C4-2B (cell line): ENCODE data around the gene SHFL.

Experiments
- H3K27ac ChIP-seq: fragments of 450-650 bp; 2 replicates; pipeline ENCODE4 v1.5.1; 2017
- ZFX ChIP-seq: fragments of 450-650 bp; IDR thresholded peaks from 2 replicates; pipeline ENCODE4 v1.6.1; 2017
- TF ChIP-seq, protein P1 (sequence below): fragments of 450-650 bp; conservative IDR thresholded peaks from 2 replicates; pipeline ENCODE4 v1.5.1; 2017; ENCODE audit warnings: mild to moderate bottlenecking

The SHFL gene

GRCh38 chr19:10076535-10076934, 9.6 kb upstream of the SHFL start:
- H3K27ac ChIP-seq: no peak overlapping the region
- no peak for TF ChIP-seq ZFX
- TF ChIP-seq, protein P1, sequence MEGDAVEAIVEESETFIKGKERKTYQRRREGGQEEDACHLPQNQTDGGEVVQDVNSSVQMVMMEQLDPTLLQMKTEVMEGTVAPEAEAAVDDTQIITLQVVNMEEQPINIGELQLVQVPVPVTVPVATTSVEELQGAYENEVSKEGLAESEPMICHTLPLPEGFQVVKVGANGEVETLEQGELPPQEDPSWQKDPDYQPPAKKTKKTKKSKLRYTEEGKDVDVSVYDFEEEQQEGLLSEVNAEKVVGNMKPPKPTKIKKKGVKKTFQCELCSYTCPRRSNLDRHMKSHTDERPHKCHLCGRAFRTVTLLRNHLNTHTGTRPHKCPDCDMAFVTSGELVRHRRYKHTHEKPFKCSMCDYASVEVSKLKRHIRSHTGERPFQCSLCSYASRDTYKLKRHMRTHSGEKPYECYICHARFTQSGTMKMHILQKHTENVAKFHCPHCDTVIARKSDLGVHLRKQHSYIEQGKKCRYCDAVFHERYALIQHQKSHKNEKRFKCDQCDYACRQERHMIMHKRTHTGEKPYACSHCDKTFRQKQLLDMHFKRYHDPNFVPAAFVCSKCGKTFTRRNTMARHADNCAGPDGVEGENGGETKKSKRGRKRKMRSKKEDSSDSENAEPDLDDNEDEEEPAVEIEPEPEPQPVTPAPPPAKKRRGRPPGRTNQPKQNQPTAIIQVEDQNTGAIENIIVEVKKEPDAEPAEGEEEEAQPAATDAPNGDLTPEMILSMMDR: no peak

- H3K27ac ChIP-seq: no peak overlapping the region
- TF ChIP-seq ZFX: no peak
- TF ChIP-seq, protein P1: no peak
Observed at GRCh38 chr19:10078329-10078728, 7.8 kb upstream of the SHFL start.

- H3K27ac ChIP-seq: no peak overlapping the region
- no peak for TF ChIP-seq ZFX
- TF ChIP-seq, protein P1: no peak
Observed at GRCh38 chr19:10079031-10079453, 7.1 kb upstream of the SHFL start.

GRCh38 chr19:10083911-10084310, 2.2 kb upstream of the SHFL start:
- TF ChIP-seq ZFX: no peak
- TF ChIP-seq, protein P1: no peak
- no peak overlapping the region for H3K27ac ChIP-seq

- no peak for TF ChIP-seq ZFX
- TF ChIP-seq, protein P1: no peak
- H3K27ac ChIP-seq: no peak overlapping the region
Observed at GRCh38 chr19:10084803-10085202, 1.3 kb upstream of the SHFL start.

DNA sequence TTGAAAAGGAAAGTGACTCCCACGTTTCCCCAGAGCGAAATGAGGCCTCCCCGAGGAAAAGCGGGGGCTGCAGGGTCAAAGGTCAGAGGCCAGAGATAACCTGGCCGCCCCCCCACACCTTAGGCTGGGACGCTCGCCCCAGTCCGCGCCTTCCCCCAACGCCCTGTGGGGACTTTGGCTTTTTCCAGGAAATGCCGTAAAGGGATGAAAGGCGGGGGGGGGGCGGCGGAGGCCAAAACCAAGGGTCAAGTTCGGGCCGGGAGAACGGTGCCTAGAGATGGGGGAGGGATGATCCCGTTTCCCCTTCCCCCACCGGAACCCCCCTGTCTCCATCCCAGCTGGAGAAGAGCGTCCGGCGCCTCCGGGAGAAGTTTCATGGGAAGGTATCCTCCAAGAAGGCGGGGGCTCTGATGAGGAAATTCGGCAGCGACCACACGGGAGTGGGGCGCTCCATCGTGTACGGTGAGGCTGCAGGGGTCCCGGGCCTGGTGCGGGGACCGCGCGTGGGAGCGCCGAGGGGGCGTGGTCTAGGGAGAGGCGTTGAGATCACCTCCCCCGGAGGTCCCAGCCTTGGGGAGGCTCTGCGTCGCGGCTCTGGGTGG, 575 bp downstream of the SHFL start:
- TF ChIP-seq, protein P1: no peak
- H3K27ac ChIP-seq: peak overlapping the region; percentile 33; the same call in 1 of the 2 replicates

GRCh38 chr19:10087296-10088061, 1.4 kb downstream of the SHFL start:
- H3K27ac ChIP-seq: no peak overlapping the region

More at GRCh38 chr19:10087296-10088061, 1.4 kb downstream of the SHFL start:
- TF ChIP-seq ZFX: no peak
- TF ChIP-seq, protein P1: no peak
